Ovary (tissue), 9 donors: ENCODE results near the gene PIK3R5. TPM values are rescaled to one million over a fixed set of nuclear protein-coding genes. Genes with fewer than 3 reads are reported as not detected.

Source experiments
- DNase-seq, 5 donors: peaks; one replicate each; pipeline ENCODE4 v3.0.0-alpha.2; 2019 to 2020
- H3K27ac ChIP-seq, 2 donors: fragments of 200-600 bp; one replicate each; pipeline versions ENCODE4 v1.5.1 to v1.8.0; 2019 to 2022
- H3K27me3 ChIP-seq: fragments of 200-600 bp; one replicate; pipeline ENCODE4 v1.8.0; 2022
- H3K36me3 ChIP-seq: fragments of 200-600 bp; sonication (generic); one replicate; pipeline ENCODE4 v1.5.1; 2019
- H3K4me1 ChIP-seq: one replicate; pipeline ENCODE4 v1.8.1; 2013; ENCODE audit warnings: mild to moderate bottlenecking, moderate library complexity; ENCODE audit not compliant: insufficient read depth
- H3K4me3 ChIP-seq: fragments of 200-600 bp; sonication (generic); one replicate; pipeline ENCODE4 v1.5.1; 2017
- H3K9me3 ChIP-seq, 2 donors: fragments of 200-600 bp in 1 of 2; sonication (generic) in 1 of 2; one replicate each; pipeline versions ENCODE4 v1.5.1 to v1.8.1; 2013 to 2019; ENCODE audit warnings: mild to moderate bottlenecking in 1 of 2, moderate library complexity in 1 of 2
- CTCF ChIP-seq, 3 donors: fragments of 450-650 bp in 2 of 3; fragments of 200-600 bp in 1 of 3; IDR thresholded peaks; one replicate each; pipeline versions ENCODE4 v1.5.1 to v1.8.0; 2016 to 2022; ENCODE audit warnings: antibody characterized with exemption in 3 of 3, mild to moderate bottlenecking in 1 of 3
- EP300 ChIP-seq: sonication (generic); formaldehyde crosslinking; IDR thresholded peaks from one replicate; pipeline ENCODE4 v1.6.1; 2017; ENCODE audit warnings: antibody characterized with exemption
- POLR2A ChIP-seq: fragments of 450-650 bp; IDR thresholded peaks from one replicate; pipeline ENCODE4 v1.6.1; 2017; ENCODE audit warnings: antibody characterized with exemption, mild to moderate bottlenecking, moderate library complexity
- WGBS, 3 donors: extraction: QIAGEN DNeasy Blood & Tissue Kit in 1 of 3; methylation state at CpG; one replicate each; pipeline versions ENCODE4 v1.1.5 to v1.1.7; 2013 to 2017; 5-methylcytosine and 5-hydroxymethylcytosine counted together
- intact Hi-C, 4 donors: fragments of 100-400 bp; cut with DNase I; formaldehyde crosslinking; loops; one replicate each; pipeline versions ENCODE4 v1.11.0 to v1.15.1; 2022 to 2023
- polyA plus RNA-seq, 2 donors: library from polyadenylated mRNA; stranded (reverse); fragments of 200-250 nt in 1 of 2; fragments of 350-450 nt in 1 of 2; fragmentation: Illumina TruSeq in 1 of 2; extraction: RNeasy Lipid Tissue Mini Kit (QIAGEN cat#74804) in 1 of 2; gene quantifications; one replicate each; pipeline ENCODE4 v1.2.3, GENCODE V29; 2013 to 2014
- total RNA-seq, 7 donors: library from RNA; depleted of rRNA in 2 of 7; stranded (reverse); fragments of >200 nt in 2 of 7; fragmentation: NEBNext Ultra II Directional in 3 of 7; extraction: Animal tissue kit (Norgen Biotek cat#: 25700) in 3 of 7; gene quantifications; one replicate each; pipeline versions ENCODE4 v1.1.0 to v1.2.4, GENCODE V29; 2016 to 2023
- donor health status: DM: no; HTN: no; CAD: no; lungs with moderate emphysema.
- donor health status: DM: no; HTN: no; CAD: no.
- donor health status: Bipolar disorder and iron deficiency.
- donor health status: DM: yes; HTN: yes; CAD: no.
- donor health status: DM: no; HTN: no; CAD: no.
- donor health status: DM: yes; HTN: yes; CAD: no.

The PIK3R5 gene
- total and polyA plus RNA-seq, 9 donors, result 0.86 to 8.9 (median 3.7) TPM

DNA sequence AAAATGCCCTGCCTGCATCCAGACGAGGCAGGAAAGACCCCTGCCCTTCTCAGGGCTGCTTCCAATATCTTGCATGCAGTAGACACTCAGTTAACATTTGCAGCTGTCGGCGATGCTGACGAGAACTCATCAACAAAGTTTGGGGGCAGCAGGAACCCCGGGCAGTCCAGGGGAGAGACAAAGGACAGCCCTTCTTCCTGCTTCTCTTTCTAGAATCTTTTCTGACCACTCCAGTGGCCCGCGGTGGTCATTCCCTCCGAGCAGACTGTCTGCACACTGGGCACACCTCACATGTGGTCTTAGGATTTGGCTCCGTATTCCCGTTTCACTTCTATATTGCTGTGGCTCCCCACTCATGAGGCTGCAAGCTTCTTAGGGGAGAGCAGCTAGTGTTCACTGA is 135.4 kb downstream of the PIK3R5 start:
- WGBS, 3 donors, result 68 to 81% (median 73%) methylated on average over 10 of the region's 10 CpGs
- Histone ChIP-seq H3K36me3 (no peaks in the 10 kb centered on the region), H3K4me3 (no peak overlapping the region), H3K27ac (no peak overlapping the region), H3K9me3 (no peaks in the 10 kb centered on the region), H3K4me1 (no peaks in the 10 kb centered on the region), H3K27me3 (no peaks in the 10 kb centered on the region)
- TF ChIP-seq EP300 (no peak), POLR2A (no peak), CTCF (IDR thresholded peaks at IDR 0.05) (no peak)
- intact Hi-C loops, result no loop called here
- DNase-seq, result no peak

DNA sequence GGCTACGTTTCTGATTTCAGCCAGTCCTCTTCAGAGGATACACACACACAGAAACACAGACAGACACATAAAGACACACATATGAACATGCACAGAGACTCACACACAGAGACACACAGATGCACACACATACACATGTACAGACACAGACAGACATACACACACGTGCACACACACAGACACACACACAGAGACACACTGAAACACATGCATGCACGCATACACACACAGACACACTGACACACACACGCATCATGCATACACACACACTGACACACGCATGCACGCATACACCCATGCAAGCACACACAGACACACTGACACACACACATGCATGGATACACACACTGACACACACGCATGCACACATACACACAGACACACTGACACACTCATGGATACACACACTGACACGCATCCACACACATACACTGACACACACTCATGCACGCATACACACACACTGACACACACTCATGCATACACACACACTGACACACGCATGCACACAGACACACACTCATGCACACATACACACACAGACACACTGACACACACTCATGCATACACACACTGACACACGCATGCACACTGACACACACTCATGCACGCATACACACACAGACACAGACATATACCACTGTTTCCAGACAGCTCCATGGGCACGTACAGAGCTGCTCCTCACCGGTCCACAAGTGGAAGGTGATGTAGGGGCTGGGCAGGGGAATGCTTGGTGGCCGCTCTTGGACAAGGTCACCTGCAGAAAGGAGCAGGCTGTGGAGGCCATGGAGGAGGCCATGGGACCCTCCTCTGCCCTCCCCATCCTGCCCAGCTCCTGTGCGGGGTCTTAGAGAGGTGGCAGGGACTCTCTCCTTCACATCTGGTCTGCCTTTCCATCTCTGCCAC is 136.2 kb downstream of the PIK3R5 start:
- H3K36me3 ChIP-seq, result no peaks in the 10 kb centered on the region
- no peak for DNase-seq
- H3K27me3 ChIP-seq, result no peaks in the 10 kb centered on the region
- no peaks in the 10 kb centered on the region for H3K9me3 ChIP-seq
- H3K4me3 ChIP-seq, result no peak overlapping the region
- intact Hi-C loops, result no loop called here
- no peaks in the 10 kb centered on the region for H3K4me1 ChIP-seq
- no peak for TF ChIP-seq EP300
- TF ChIP-seq POLR2A, result no peak
- TF ChIP-seq CTCF (IDR thresholded peaks at IDR 0.05), result no peak
- H3K27ac ChIP-seq, result no peak overlapping the region
- 82 to 87% (median 87%) methylated on average over 16 of the region's 16 CpGs for WGBS, 3 donors

Other genes starting within 250 kb of the PIK3R5 start
- not detected for gene CCDC42, start 220.9 kb downstream of the PIK3R5 start, total RNA-seq
- under 1 TPM in 1 of 2 donors, not detected in 1; 0.17 TPM for gene CCDC42, start 220.9 kb downstream of the PIK3R5 start, polyA plus RNA-seq
- gene SPDYE4, start 207.2 kb downstream of the PIK3R5 start, total RNA-seq, result not detected
- not detected for gene SPDYE4, start 207.2 kb downstream of the PIK3R5 start, polyA plus RNA-seq
- gene MFSD6L, start 166.3 kb downstream of the PIK3R5 start, total RNA-seq, result 1 to 10 TPM in 1 of 7 donors, under 1 TPM in 4, not detected in 2; 0.13 to 2.2 (median 0.48) TPM
- not detected for gene MFSD6L, start 166.3 kb downstream of the PIK3R5 start, polyA plus RNA-seq
- gene PIK3R6, start 98.0 kb downstream of the PIK3R5 start, total RNA-seq, result under 1 TPM; 0.12 to 0.92 (median 0.20) TPM
- under 1 TPM; 0.25 to 0.93 TPM for gene PIK3R6, start 98.0 kb downstream of the PIK3R5 start, polyA plus RNA-seq
- 10 to 100 TPM in 1 of 7 donors, 1 to 10 TPM in 4, under 1 TPM in 2; 0.28 to 12.5 (median 2.1) TPM for gene NTN1, start 55.8 kb upstream of the PIK3R5 start, total RNA-seq
- gene NTN1, start 55.8 kb upstream of the PIK3R5 start, polyA plus RNA-seq, result 1 to 10 TPM; 1.1 to 1.6 TPM